ENCODE results near the gene TNFSF8.

- no peak for TF ChIP-seq POLR2A (IDR thresholded peaks at IDR 0.05)
- TF ChIP-seq CTCF (IDR thresholded peaks at IDR 0.05): no peak
- peak in 1 of 2 donors; percentile 53 for TF ChIP-seq EP300 (IDR thresholded peaks at IDR 0.05)
Observed at GRCh38 chr9:114894609-114895433, 35.6 kb downstream of the TNFSF8 start.
